Sigmoid colon (tissue), 4 donors: Measurements from ENCODE around the gene MRPS16.

Experiments
- CTCF ChIP-seq, 4 experiments: fragments of 450-650 bp in 3 of 4; fragments of 200-600 bp in 1 of 4; IDR thresholded peaks; one replicate each; pipeline ENCODE4 v1.5.1; 2016 to 2019; ENCODE audit warnings: antibody characterized with exemption in 4 of 4, mild to moderate bottlenecking in 3 of 4, moderate library complexity in 2 of 4
- EP300 ChIP-seq, 4 donors: sonication (generic); formaldehyde crosslinking; IDR thresholded peaks; one replicate each; pipeline ENCODE4 v1.6.1; 2017; ENCODE audit warnings: antibody characterized with exemption in 4 of 4
- POLR2A ChIP-seq, 2 donors: fragments of 450-650 bp; IDR thresholded peaks; one replicate each; pipeline ENCODE4 v1.6.1; 2016; ENCODE audit warnings: antibody characterized with exemption in 2 of 2, mild to moderate bottlenecking in 2 of 2, moderate library complexity in 2 of 2
- POLR2AphosphoS5 ChIP-seq, 4 donors: sonication (generic); formaldehyde crosslinking; IDR thresholded peaks; one replicate each; pipeline ENCODE4 v1.6.1; 2017; ENCODE audit warnings: antibody characterized with exemption in 4 of 4

- TF ChIP-seq CTCF (IDR thresholded peaks at IDR 0.05) (peak in 1 of 4 experiments; percentile 7), EP300 (IDR thresholded peaks at IDR 0.05) (no peak), POLR2A (IDR thresholded peaks at IDR 0.05) (no peak), POLR2AphosphoS5 (IDR thresholded peaks at IDR 0.05) (no peak)
Observed at GRCh38 chr10:73253225-73253555, 746 bp upstream of the MRPS16 start.
